KOPT-K1 (cell line): Measurements from ENCODE around the gene CDHR5.

Experiments
- H3K27ac ChIP-seq: fragments of 200-600 bp; sonication (generic); 2 replicates; pipeline ENCODE4 v1.5.1; 2016; ENCODE audit warnings: antibody characterized with exemption, mild to moderate bottlenecking, low read depth, low read length; ENCODE audit not compliant: poor library complexity, severe bottlenecking
- H3K36me3 ChIP-seq: fragments of 200-600 bp; sonication (generic); 2 replicates; pipeline ENCODE4 v1.5.1; 2017; ENCODE audit warnings: antibody characterized with exemption, mild to moderate bottlenecking, low read length, moderate library complexity; ENCODE audit not compliant: insufficient read depth
- H3K9me3 ChIP-seq: fragments of 200-600 bp; sonication (generic); 2 replicates; pipeline ENCODE4 v1.5.1; 2017; ENCODE audit warnings: antibody characterized with exemption, low read length, mild to moderate bottlenecking; ENCODE audit not compliant: insufficient read depth, poor library complexity, severe bottlenecking

CDHR5 gene

GRCh38 chr11:636511-637332 is 12.0 kb upstream of the CDHR5 start, which contains the start of gene DRD4:
DRD4 (plus strand) TSS chr11:637269; CDS start chr11:637305, 36 bp downstream.
- no peak within 1 kb of the TSS for H3K27ac ChIP-seq

GRCh38 chr11:635945-636510 is 11.3 kb upstream of the CDHR5 start:
- Histone ChIP-seq H3K9me3 (no peaks in the 10 kb centered on the region), H3K27ac (no peak overlapping the region), H3K36me3 (peaks cover 14% of the 10 kb centered on the region)

More at GRCh38 chr11:636511-637332, 12.0 kb upstream of the CDHR5 start, which contains the start of gene DRD4:
- peaks cover 17% of the 10 kb centered on the region for H3K36me3 ChIP-seq
- no peaks in the 10 kb centered on the region for H3K9me3 ChIP-seq

- H3K9me3 ChIP-seq, result no peaks in the 10 kb centered on the region
- no peak overlapping the region for H3K27ac ChIP-seq
These were observed 6.1 kb upstream of the CDHR5 start for GRCh38 chr11:630871-631270.

GRCh38 chr11:629237-629583 is 4.5 kb upstream of the CDHR5 start:
- Histone ChIP-seq H3K36me3 (peaks cover 5% of the 10 kb centered on the region; the same call in 1 of the 2 replicates), H3K27ac (no peak overlapping the region)

More at GRCh38 chr11:630871-631270, 6.1 kb upstream of the CDHR5 start:
- peaks cover 5% of the 10 kb centered on the region; the same call in 1 of the 2 replicates for H3K36me3 ChIP-seq

DNA sequence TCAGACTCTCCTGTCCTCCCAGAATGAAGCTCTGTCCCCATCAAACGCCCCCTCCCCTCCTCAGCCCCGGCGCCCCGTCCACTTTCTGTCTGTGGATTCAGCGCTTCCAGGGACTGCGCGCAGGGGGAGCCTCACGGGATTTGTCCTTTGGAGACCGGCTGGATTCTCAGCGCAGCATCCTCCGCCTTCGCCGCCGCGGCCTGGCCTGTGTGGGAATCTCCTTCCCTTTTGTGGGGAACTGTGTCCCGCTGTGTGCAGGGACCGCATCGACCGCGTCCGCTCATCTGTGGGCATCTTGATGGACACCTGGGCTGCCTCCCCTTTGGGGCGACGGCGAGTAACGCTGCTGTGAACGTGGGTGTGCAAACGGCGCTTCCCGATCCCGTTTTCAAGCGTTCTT is 3.3 kb upstream of the CDHR5 start:
- no peaks in the 10 kb centered on the region for H3K9me3 ChIP-seq
- no peak overlapping the region for H3K27ac ChIP-seq
- peaks cover 5% of the 10 kb centered on the region; the same call in 1 of the 2 replicates for H3K36me3 ChIP-seq

More at GRCh38 chr11:629237-629583, 4.5 kb upstream of the CDHR5 start:
- no peaks in the 10 kb centered on the region for H3K9me3 ChIP-seq

- no peak overlapping the region for H3K27ac ChIP-seq
- no peaks in the 10 kb centered on the region for H3K9me3 ChIP-seq
- peaks cover 5% of the 10 kb centered on the region for H3K36me3 ChIP-seq
These were observed 2.5 kb upstream of the CDHR5 start for GRCh38 chr11:627308-627576.

GRCh38 chr11:626475-627307 is 1.9 kb upstream of the CDHR5 start, which contains the start of gene SCT:
SCT (minus strand) TSS chr11:627181; CDS start chr11:627143, 38 bp downstream.
- H3K36me3 ChIP-seq, result no peaks in the 10 kb centered on the region; the same call in none of the 2 replicates
- no peak within 1 kb of the TSS for H3K27ac ChIP-seq
- H3K9me3 ChIP-seq, result no peaks in the 10 kb centered on the region

DNA sequence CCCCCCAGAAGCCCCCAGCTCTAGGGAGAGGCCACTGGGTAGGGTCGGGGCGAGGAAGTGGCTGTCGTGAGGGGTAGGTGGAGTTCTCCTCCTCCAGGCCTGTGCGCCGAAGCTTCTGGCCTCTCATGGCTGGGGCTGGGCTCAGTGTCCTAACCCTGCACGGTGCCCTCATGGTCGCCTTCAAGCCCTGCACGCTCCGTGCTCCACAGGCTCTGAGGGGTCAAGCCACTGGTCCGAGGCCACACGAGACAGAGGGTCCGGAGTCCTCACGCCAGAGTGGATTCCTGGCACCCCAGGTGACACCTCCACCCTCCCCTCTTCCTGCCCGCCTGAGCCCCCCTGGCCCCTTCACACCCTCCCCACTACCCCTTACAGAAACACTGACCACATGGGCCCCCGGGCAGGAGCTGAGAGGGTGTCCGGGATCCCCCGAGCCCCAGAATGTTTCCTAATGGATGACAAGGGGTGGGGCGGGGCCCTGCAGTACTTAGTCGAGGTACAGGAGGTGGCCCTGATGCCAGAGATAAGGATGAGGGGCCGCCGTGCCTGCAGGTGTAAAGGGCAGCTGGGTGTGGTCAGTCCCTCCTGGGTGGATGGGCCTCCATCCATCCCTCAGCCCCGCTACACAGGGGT is 997 bp upstream of the CDHR5 start:
- H3K27ac ChIP-seq, result no peak overlapping the region
- H3K36me3 ChIP-seq, result no peaks in the 10 kb centered on the region; the same call in 1 of the 2 replicates
- H3K9me3 ChIP-seq, result no peaks in the 10 kb centered on the region

GRCh38 chr11:623999-624704 is 603 bp downstream of the CDHR5 start:
- no peaks in the 10 kb centered on the region; the same call in 1 of the 2 replicates for H3K36me3 ChIP-seq
- H3K9me3 ChIP-seq, result no peaks in the 10 kb centered on the region
- H3K27ac ChIP-seq, result no peak overlapping the region

DNA sequence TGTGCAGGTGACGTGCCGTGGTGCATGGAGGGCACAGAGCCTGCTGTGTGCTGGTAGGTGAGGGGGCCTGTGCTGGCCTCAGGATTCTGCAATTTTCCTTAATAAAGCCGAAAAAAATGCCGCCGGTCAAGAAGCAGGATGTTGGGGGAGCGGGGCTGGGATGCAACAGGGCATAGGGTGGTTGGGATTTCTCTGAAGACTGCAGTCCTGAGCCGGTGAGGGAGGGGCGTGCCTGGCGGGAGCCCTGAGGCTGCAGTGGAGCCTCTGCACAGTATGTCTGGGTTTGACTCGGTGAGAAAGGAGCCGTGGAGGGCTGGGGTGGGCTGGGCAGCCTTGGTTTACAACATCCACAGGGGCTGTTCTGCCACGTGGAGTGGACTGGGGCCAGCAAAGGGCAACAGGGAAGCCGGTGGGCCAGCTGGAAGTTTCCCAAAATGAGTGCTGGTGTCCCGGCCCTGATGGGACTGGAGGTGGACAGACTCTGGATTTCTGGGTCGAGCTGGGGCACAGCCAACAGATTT is 1.3 kb downstream of the CDHR5 start:
- H3K36me3 ChIP-seq, result peaks cover 4% of the 10 kb centered on the region; the same call in 1 of the 2 replicates
- no peaks in the 10 kb centered on the region for H3K9me3 ChIP-seq
- H3K27ac ChIP-seq, result no peak overlapping the region

- Histone ChIP-seq H3K9me3 (no peaks in the 10 kb centered on the region), H3K27ac (no peak overlapping the region), H3K36me3 (peaks cover 18% of the 10 kb centered on the region; the same call in 1 of the 2 replicates)
These were observed 2.9 kb downstream of the CDHR5 start for GRCh38 chr11:621838-622237.

DNA sequence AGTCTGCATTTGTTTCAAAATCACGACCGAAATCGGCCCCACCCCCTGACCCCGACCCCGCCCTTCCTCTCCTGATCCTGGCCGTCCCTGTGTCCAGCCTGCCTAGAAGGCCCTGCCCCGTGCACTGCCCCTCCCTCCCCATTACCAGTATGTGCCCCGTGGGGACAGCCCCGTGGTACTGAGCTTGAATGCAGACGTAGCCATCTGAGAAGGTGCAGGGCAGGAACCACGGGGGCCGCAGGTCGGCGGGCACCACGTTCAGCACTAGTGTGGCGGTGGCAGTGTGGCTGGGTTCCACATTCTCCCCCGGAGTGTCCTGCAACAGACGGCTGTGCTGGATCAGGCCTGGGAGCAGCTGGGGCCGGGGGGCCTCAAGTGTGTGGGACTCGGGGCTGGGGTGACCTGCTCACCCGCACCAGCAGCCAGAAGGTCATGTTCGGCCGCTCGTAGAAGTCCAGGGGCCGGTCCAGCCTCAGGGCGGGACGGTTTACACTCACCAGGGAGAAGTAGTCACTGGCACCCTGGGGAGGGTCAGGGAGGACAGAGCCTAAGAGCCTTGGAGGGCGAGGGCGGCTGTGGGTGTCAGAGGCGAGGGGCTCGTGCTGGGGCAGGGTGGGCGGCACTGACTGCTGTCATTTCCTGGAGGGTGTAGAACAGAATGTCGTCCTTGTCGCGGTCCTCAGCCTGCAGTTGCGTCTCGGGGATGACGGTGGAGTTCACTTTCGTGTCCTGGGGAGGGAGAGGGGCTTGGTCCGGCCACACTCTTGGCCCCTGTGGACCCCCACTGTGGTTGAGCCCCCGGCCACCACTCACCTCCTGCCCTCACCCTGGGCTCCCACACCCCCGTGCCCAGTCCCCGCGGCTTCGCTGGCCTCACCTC is 3.6 kb downstream of the CDHR5 start:
- H3K27ac ChIP-seq, result no peak overlapping the region
- H3K36me3 ChIP-seq, result peaks cover 18% of the 10 kb centered on the region; the same call in 1 of the 2 replicates
- H3K9me3 ChIP-seq, result no peaks in the 10 kb centered on the region

DNA sequence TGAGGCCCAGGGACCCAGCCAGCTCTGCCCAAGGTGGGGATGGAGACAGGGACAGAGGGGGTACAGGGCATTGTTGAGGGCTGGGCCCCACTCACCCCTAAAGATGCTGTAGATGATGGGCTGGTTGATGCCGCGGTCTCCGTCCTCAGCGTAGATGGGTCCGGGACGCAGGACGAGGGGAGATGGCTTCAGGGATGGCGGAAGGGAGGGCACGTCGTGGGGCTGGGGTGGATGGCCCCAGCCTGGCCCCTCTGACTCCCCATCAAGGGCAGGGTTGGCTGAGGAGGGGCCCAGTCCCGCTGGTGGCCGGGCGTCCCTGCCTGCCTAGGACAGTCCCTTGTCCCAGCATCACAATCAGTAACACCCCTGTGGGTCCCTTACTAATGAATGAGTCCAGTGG is 4.6 kb downstream of the CDHR5 start:
- H3K9me3 ChIP-seq, result no peaks in the 10 kb centered on the region
- peaks cover 18% of the 10 kb centered on the region; the same call in 1 of the 2 replicates for H3K36me3 ChIP-seq
- no peak overlapping the region for H3K27ac ChIP-seq
